ENCODE results near the gene EIF2S2. TPM values are rescaled to one million over a fixed set of nuclear protein-coding genes. Genes with fewer than 3 reads are reported as not detected.

Gene EIF2S2
- total and polyA plus RNA-seq, 2 donors (not counting 1 experiment from before 2014, with no cell fraction given): 11.3 to 26.4 TPM

Small RNAs within 50 kb of the gene (small RNA-seq; reads per million reads assigned to genes)
- not detected for gene MIR4755 (ENCODE audit: insufficient read length, low read depth, low replicate concordance)

Other genes starting within 250 kb of the EIF2S2 start
- gene RALY, start 118.3 kb downstream of the EIF2S2 start, total RNA-seq: 94.4 and 97.3 TPM in 2 replicates
- gene RALY, start 118.3 kb downstream of the EIF2S2 start, polyA plus RNA-seq: 84.1 and 89.8 TPM in 2 replicates
- gene ASIP, start 129.2 kb upstream of the EIF2S2 start, total RNA-seq: not detected in 2 replicates
- 0.24 TPM in 1 of 2 replicates, not detected in the other for gene ASIP, start 129.2 kb upstream of the EIF2S2 start, polyA plus RNA-seq
- gene AHCY, start 191.1 kb upstream of the EIF2S2 start, total RNA-seq: 43.6 and 43.8 TPM in 2 replicates
- gene AHCY, start 191.1 kb upstream of the EIF2S2 start, polyA plus RNA-seq: 37.8 and 44.0 TPM in 2 replicates